GM19395 (cell line): ENCODE results near the gene CCDC117.
A peak's percentile ranks its signal among the peaks of the same experiment; 100 is the strongest.
"Not testable (repeated sequence)": the region's sequence is repeated elsewhere in the genome, so short reads cannot be mapped to it uniquely, and the experiment has no call there.

Source experiments
- ATAC-seq: cut with Tn5 transposase; IDR thresholded peaks from one replicate; pipeline ENCODE4 v1.9.1; 2021; ENCODE audit warnings: mild to moderate bottlenecking, moderate library complexity; ENCODE audit not compliant: unreplicated experiment

The CCDC117 gene

GRCh38 chr22:28799606-28800307 lies 27.3 kb downstream of the CCDC117 start:
- ATAC-seq = peak; percentile 28

- ATAC-seq = peak; percentile 81
These were observed 28.0 kb downstream of the CCDC117 start, which contains the start of gene XBP1 for GRCh38 chr22:28800308-28801041. XBP1 (minus strand) TSS chr22:28800569.

- ATAC-seq = no peak
These were observed 29.5 kb downstream of the CCDC117 start for GRCh38 chr22:28801845-28802594.

GRCh38 chr22:28802595-28803123 lies 30.2 kb downstream of the CCDC117 start:
- no peak for ATAC-seq

- not testable (repeated sequence) for ATAC-seq
These were observed 32.9 kb downstream of the CCDC117 start for GRCh38 chr22:28805426-28805825.

- ATAC-seq = no peak
These were observed 36.3 kb downstream of the CCDC117 start for GRCh38 chr22:28808716-28809355.

- ATAC-seq = no peak
These were observed 38.5 kb downstream of the CCDC117 start for GRCh38 chr22:28810821-28811491.

- ATAC-seq = no peak
These were observed 40.0 kb downstream of the CCDC117 start for GRCh38 chr22:28812516-28812915.

- no peak for ATAC-seq
These were observed 41.5 kb downstream of the CCDC117 start for GRCh38 chr22:28813772-28814518.

GRCh38 chr22:28815111-28815510 lies 42.6 kb downstream of the CCDC117 start:
- ATAC-seq = no peak

- no peak for ATAC-seq
These were observed 43.2 kb downstream of the CCDC117 start for GRCh38 chr22:28815729-28816128.

GRCh38 chr22:28817064-28817463 lies 44.6 kb downstream of the CCDC117 start:
- no peak for ATAC-seq

GRCh38 chr22:28817919-28818859 lies 45.7 kb downstream of the CCDC117 start:
- no peak for ATAC-seq

- peak; percentile 72 for ATAC-seq
These were observed 47.0 kb downstream of the CCDC117 start for GRCh38 chr22:28819253-28820096.

GRCh38 chr22:28820885-28821284 lies 48.4 kb downstream of the CCDC117 start:
- ATAC-seq = no peak

- ATAC-seq = no peak
These were observed 49.0 kb downstream of the CCDC117 start for GRCh38 chr22:28821452-28821851.

GRCh38 chr22:28822930-28823551 lies 50.5 kb downstream of the CCDC117 start:
- no peak for ATAC-seq
